GM18858 (cell line): ENCODE data around the gene CPLANE1.
"Not testable (repeated sequence)": the region's sequence is repeated elsewhere in the genome, so short reads cannot be mapped to it uniquely, and the experiment has no call there.

Experiments used
- ATAC-seq: cut with Tn5 transposase; IDR thresholded peaks from one replicate; pipeline ENCODE4 v1.9.1; 2021; ENCODE audit not compliant: unreplicated experiment

Gene CPLANE1

GRCh38 chr5:37248970-37249814 is at the start of gene CPLANE1:
Gene CPLANE1, minus strand, starts transcription at chr5:37249376. Its CDS starts 1,678 bp downstream, at chr5:37247698.
- ATAC-seq = peak; percentile 73

GRCh38 chr5:37296313-37296712 is 47.1 kb upstream of the CPLANE1 start:
- not testable (repeated sequence) for ATAC-seq

- ATAC-seq = no peak
These were observed 34.1 kb upstream of the CPLANE1 start for GRCh38 chr5:37283214-37283820.

GRCh38 chr5:37275511-37275910 is 26.3 kb upstream of the CPLANE1 start:
- no peak for ATAC-seq

GRCh38 chr5:37272511-37272910 is 23.3 kb upstream of the CPLANE1 start:
- no peak for ATAC-seq

- not testable (repeated sequence) for ATAC-seq
These were observed 18.9 kb upstream of the CPLANE1 start for GRCh38 chr5:37268100-37268499.

GRCh38 chr5:37255774-37256358 is 6.7 kb upstream of the CPLANE1 start:
- no peak for ATAC-seq

- ATAC-seq = no peak
These were observed 5.4 kb upstream of the CPLANE1 start for GRCh38 chr5:37254581-37254980.

- ATAC-seq = no peak
These were observed 2.5 kb upstream of the CPLANE1 start for GRCh38 chr5:37251665-37252064.

GRCh38 chr5:37249815-37250164 is 614 bp upstream of the CPLANE1 start:
- ATAC-seq = no peak

- ATAC-seq = no peak
These were observed 681 bp downstream of the CPLANE1 start for GRCh38 chr5:37248421-37248969.

GRCh38 chr5:37247496-37247895 is 1.7 kb downstream of the CPLANE1 start:
- ATAC-seq = no peak

- ATAC-seq = no peak
These were observed 2.1 kb downstream of the CPLANE1 start for GRCh38 chr5:37247036-37247435.

- ATAC-seq = no peak
These were observed 14.9 kb downstream of the CPLANE1 start for GRCh38 chr5:37234288-37234687.

GRCh38 chr5:37226377-37226776 is 22.8 kb downstream of the CPLANE1 start:
- ATAC-seq = no peak

- ATAC-seq = no peak
These were observed 27.0 kb downstream of the CPLANE1 start for GRCh38 chr5:37222181-37222580.

GRCh38 chr5:37220426-37220825 is 28.8 kb downstream of the CPLANE1 start:
- not testable (repeated sequence) for ATAC-seq

GRCh38 chr5:37219384-37219783 is 29.8 kb downstream of the CPLANE1 start:
- not testable (repeated sequence) for ATAC-seq

- ATAC-seq = no peak
These were observed 31.2 kb downstream of the CPLANE1 start for GRCh38 chr5:37217976-37218375.

GRCh38 chr5:37214550-37214949 is 34.6 kb downstream of the CPLANE1 start:
- peak; percentile 53 for ATAC-seq

GRCh38 chr5:37212096-37212495 is 37.1 kb downstream of the CPLANE1 start:
- ATAC-seq = no peak

- ATAC-seq = no peak
These were observed 37.5 kb downstream of the CPLANE1 start for GRCh38 chr5:37211661-37212060.
